Heart left ventricle (tissue), 13 donors: ENCODE measurements around the gene RPGR.

ENCODE experiments used
- POLR2A ChIP-seq, 2 donors: fragments of 450-650 bp; IDR thresholded peaks; one replicate each; pipeline ENCODE4 v1.6.1; 2017; ENCODE audit warnings: antibody characterized with exemption in 2 of 2, mild to moderate bottlenecking in 2 of 2, moderate library complexity in 2 of 2
- TF ChIP-seq, protein P1 (sequence below), 12 donors: fragments of 200-600 bp; sonication (generic) in 4 of 12; IDR thresholded peaks; one replicate each; pipeline versions ENCODE4 v1.5.0 to v1.8.0; 2018 to 2022; ENCODE audit warnings: antibody characterized with exemption in 12 of 12, mild to moderate bottlenecking in 5 of 12
- donor health status: ischemic (EF 13 %, LVEDD 7.1; RV severe dilation, severe dysfunction).
- donor health status: DM: no; HTN: yes; CAD: no.
- donor health status: DM: no; HTN: no; CAD: no.
- donor health status: ischemic (EF 25% LVEDD 6.9; RV normal size, moderate dysfunction).
- donor health status: ischemic (EF 25% LVEDD 5.7; RV mildly dilated, moderate dysfunction).
- donor health status: ischemic (EF 35%, LVEDD 5.7; RV mildly dilated, moderate dysfunction).
- donor health status: nonischemic (EF 11% LVEDD 7.7; RV severe dilation, severe dysfunction).
- donor health status: DM: yes; HTN: yes; CAD: no.
- donor health status: PGD.
- donor health status: ischemic (EF 29% LVEDD 5.4; RV normal size, mild dysfunction).
- donor health status: nonischemic (EF 23%, LVEDD 6.1; RV moderate dilation, normal function).

DNA sequence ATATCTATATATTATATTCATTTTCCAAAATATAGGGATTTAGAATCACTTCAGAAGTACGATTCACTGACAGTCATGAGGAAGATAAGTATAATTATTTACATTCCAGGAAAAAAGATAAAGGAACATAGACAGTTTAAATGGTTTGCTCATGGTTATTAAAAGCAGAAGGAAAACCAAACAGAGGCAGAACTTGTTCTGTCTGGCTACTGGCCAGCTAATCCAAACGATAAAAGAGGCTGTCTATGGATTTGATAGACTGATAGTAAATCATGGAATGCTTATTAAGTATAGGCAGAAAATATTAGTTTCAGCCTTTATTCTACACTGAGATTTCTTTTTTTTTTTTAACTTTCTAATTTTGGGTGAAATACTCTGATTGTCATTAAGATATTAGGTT lies 50.2 kb downstream of the RPGR start:
- TF ChIP-seq, protein P1, sequence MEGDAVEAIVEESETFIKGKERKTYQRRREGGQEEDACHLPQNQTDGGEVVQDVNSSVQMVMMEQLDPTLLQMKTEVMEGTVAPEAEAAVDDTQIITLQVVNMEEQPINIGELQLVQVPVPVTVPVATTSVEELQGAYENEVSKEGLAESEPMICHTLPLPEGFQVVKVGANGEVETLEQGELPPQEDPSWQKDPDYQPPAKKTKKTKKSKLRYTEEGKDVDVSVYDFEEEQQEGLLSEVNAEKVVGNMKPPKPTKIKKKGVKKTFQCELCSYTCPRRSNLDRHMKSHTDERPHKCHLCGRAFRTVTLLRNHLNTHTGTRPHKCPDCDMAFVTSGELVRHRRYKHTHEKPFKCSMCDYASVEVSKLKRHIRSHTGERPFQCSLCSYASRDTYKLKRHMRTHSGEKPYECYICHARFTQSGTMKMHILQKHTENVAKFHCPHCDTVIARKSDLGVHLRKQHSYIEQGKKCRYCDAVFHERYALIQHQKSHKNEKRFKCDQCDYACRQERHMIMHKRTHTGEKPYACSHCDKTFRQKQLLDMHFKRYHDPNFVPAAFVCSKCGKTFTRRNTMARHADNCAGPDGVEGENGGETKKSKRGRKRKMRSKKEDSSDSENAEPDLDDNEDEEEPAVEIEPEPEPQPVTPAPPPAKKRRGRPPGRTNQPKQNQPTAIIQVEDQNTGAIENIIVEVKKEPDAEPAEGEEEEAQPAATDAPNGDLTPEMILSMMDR (IDR thresholded peaks at IDR 0.05): no peak
- TF ChIP-seq POLR2A (IDR thresholded peaks at IDR 0.05): no peak
